Activated T-cell treated with anti-CD3 and anti-CD28 coated beads for 48 hours (primary cell): ENCODE measurements around the gene ABLIM3.
"Not testable (repeated sequence)": the region's sequence is repeated elsewhere in the genome, so short reads cannot be mapped to it uniquely, and the experiment has no call there.

Experiments used
- DNase-seq: peaks from one replicate; pipeline ENCODE4 v3.0.0-alpha.2; 2020; ENCODE audit warnings: low read depth

Gene ABLIM3

GRCh38 chr5:149257889-149258705 is 116.8 kb downstream of the ABLIM3 start:
- no peak for DNase-seq

- no peak for DNase-seq
Observed at GRCh38 chr5:149260761-149261160, 119.5 kb downstream of the ABLIM3 start.

- DNase-seq: no peak
Observed at GRCh38 chr5:149261246-149261645, 120.0 kb downstream of the ABLIM3 start.

GRCh38 chr5:149262315-149262714 is 121.0 kb downstream of the ABLIM3 start:
- no peak for DNase-seq

- DNase-seq: no peak
Observed at GRCh38 chr5:149264439-149265067, 123.3 kb downstream of the ABLIM3 start.

- no peak for DNase-seq
Observed at GRCh38 chr5:149265068-149265465, 123.8 kb downstream of the ABLIM3 start.

- no peak for DNase-seq
Observed at GRCh38 chr5:149265597-149265996, 124.3 kb downstream of the ABLIM3 start.

GRCh38 chr5:149267241-149267973 is 126.1 kb downstream of the ABLIM3 start:
- no peak for DNase-seq

- no peak for DNase-seq
Observed at GRCh38 chr5:149268928-149269557, 127.8 kb downstream of the ABLIM3 start.

- no peak for DNase-seq
Observed at GRCh38 chr5:149271195-149271715, 130.0 kb downstream of the ABLIM3 start.

GRCh38 chr5:149271716-149272563 is 130.6 kb downstream of the ABLIM3 start, which contains the start of gene AFAP1L1:
Gene AFAP1L1, plus strand, starts transcription at chr5:149271859. Its CDS starts 110 bp downstream, at chr5:149271969.
- no peak for DNase-seq

- not testable (repeated sequence) for DNase-seq
Observed at GRCh38 chr5:149272781-149273180, 131.5 kb downstream of the ABLIM3 start.

- DNase-seq: no peak
Observed at GRCh38 chr5:149273237-149273636, 131.9 kb downstream of the ABLIM3 start.

- no peak for DNase-seq
Observed at GRCh38 chr5:149273950-149274349, 132.7 kb downstream of the ABLIM3 start.

GRCh38 chr5:149274939-149275338 is 133.6 kb downstream of the ABLIM3 start:
- DNase-seq: no peak

- no peak for DNase-seq
Observed at GRCh38 chr5:149277801-149278200, 136.5 kb downstream of the ABLIM3 start.

GRCh38 chr5:149278451-149279210 is 137.3 kb downstream of the ABLIM3 start:
- DNase-seq: no peak

GRCh38 chr5:149279661-149280060 is 138.4 kb downstream of the ABLIM3 start:
- no peak for DNase-seq

- no peak for DNase-seq
Observed at GRCh38 chr5:149280124-149280523, 138.8 kb downstream of the ABLIM3 start.

GRCh38 chr5:149280802-149281201 is 139.5 kb downstream of the ABLIM3 start:
- DNase-seq: no peak
